Measurements from ENCODE around the gene CBLC.

CBLC gene, protein sequence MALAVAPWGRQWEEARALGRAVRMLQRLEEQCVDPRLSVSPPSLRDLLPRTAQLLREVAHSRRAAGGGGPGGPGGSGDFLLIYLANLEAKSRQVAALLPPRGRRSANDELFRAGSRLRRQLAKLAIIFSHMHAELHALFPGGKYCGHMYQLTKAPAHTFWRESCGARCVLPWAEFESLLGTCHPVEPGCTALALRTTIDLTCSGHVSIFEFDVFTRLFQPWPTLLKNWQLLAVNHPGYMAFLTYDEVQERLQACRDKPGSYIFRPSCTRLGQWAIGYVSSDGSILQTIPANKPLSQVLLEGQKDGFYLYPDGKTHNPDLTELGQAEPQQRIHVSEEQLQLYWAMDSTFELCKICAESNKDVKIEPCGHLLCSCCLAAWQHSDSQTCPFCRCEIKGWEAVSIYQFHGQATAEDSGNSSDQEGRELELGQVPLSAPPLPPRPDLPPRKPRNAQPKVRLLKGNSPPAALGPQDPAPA

DNA sequence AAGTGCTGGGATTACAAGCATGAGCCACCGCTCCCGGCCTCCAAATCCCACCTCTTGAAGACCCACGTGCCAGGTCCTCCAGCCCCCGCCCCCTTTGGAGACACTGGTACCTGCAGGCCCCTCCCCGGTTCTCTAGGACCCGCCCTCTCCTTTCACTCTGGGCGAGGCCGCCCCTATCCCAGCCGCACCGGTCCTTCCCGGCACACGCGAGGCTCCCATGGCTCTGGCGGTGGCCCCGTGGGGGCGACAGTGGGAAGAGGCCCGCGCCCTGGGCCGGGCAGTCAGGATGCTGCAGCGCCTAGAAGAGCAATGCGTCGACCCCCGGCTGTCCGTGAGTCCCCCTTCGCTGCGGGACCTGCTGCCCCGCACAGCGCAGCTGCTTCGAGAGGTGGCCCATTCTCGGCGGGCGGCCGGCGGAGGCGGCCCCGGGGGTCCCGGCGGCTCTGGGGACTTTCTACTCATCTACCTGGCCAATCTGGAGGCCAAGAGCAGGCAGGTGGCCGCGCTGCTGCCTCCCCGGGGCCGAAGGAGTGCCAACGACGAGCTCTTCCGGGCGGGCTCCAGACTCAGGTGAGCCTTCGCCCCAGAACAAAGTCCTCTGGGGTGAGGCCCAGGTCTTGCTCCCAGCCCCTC is at the start of gene CBLC:
Gene CBLC (plus strand): TSS at position 176 of the 633 bp plus-strand sequence. CDS start 42 bp downstream, at position 218.
- H3K4me3 ChIP-seq (ENCODE audit: low read length): peak within 1 kb of the TSS; percentile 61
- H3K9ac ChIP-seq (ENCODE audit: low read length): no peak within 1 kb of the TSS
- H3K27me3 ChIP-seq (ENCODE audit: control insufficient read depth, insufficient read depth, low read length): peaks cover 3% of the 10 kb centered on the region
- no peaks in the 10 kb centered on the region for H3K36me3 ChIP-seq (ENCODE audit: control insufficient read depth, insufficient read depth, low read length)
- H3K27ac ChIP-seq (ENCODE audit: low read depth, low read length): no peak within 1 kb of the TSS
- no peaks in the 10 kb centered on the region for H3K4me1 ChIP-seq (ENCODE audit: control insufficient read depth, insufficient read depth, low read length)

DNA sequence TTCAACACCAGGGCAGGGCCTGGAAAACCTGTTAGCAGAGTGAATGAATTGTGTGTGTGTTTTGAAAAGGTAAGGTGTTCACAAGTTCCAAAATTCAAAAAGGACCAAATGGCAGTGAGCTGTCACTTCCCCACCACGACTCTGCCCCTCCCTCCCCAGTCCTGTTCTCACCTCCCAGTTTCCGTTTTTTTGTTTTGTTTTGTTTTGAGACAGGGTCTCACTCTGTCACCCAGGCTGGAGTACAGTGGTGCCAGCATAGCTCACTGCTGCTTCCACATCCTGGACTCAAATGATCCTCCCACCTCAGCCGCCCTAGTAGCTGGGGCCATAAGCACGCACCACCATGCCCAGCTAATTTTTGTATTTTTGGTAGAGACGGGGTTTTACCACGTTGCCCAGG is 49.5 kb upstream of the CBLC start:
- Histone ChIP-seq H3K9ac (ENCODE audit: low read length) (no peak overlapping the region), H3K36me3 (ENCODE audit: control insufficient read depth, insufficient read depth, low read length) (no peaks in the 10 kb centered on the region), H3K27ac (ENCODE audit: low read depth, low read length) (no peak overlapping the region), H3K27me3 (ENCODE audit: control insufficient read depth, insufficient read depth, low read length) (no peaks in the 10 kb centered on the region), H3K4me1 (ENCODE audit: control insufficient read depth, insufficient read depth, low read length) (peaks cover 3% of the 10 kb centered on the region), H3K4me3 (ENCODE audit: low read length) (no peak overlapping the region)

DNA sequence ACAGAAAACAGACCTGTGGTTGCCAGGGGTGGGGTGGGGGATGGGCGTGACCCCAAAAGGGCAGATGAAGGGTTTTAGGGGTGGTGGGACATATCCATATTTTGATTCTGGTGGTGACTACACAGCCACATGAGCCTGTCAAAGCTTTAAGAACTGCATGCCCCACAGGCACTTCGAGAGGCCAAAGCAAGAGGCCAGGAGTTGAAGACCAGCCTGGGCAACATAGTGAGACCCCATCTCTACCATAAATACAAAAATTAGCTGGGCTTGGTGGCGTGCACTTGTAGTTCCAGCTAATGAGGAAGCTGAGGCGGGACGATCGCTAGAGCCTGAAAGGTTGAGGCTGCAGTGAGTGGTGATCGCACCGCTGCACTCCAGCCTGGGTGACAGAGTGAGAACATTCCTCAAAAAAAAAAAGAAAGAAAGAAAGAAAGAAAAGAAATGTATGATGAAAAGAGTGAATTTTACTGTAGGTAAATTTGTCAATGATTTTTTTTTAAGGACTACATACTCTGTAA is 48.1 kb upstream of the CBLC start:
- no peaks in the 10 kb centered on the region for H3K27me3 ChIP-seq (ENCODE audit: control insufficient read depth, insufficient read depth, low read length)
- no peaks in the 10 kb centered on the region for H3K4me1 ChIP-seq (ENCODE audit: control insufficient read depth, insufficient read depth, low read length)
- H3K36me3 ChIP-seq (ENCODE audit: control insufficient read depth, insufficient read depth, low read length): no peaks in the 10 kb centered on the region
- no peak overlapping the region for H3K4me3 ChIP-seq (ENCODE audit: low read length)
- no peak overlapping the region for H3K27ac ChIP-seq (ENCODE audit: low read depth, low read length)
- no peak overlapping the region for H3K9ac ChIP-seq (ENCODE audit: low read length)

DNA sequence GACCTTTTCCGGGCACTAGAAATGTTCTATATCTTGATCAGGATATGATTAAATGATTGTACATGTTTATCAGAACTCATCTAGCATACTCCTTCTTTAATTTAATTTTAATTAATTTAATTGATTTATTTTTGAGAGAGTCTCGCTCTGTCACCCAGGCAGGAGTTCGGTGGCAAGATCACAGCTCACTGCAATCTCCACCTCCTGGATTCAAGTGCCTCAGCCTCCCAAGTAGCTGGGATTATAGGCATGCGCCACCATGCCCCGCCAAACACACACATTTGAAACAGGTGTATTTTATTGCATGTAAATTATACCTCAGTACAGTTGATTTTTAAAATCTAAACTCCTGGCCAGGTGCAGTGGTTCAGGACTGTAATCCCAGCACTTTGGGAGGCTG is 46.6 kb upstream of the CBLC start:
- H3K36me3 ChIP-seq (ENCODE audit: control insufficient read depth, insufficient read depth, low read length): no peaks in the 10 kb centered on the region
- H3K9ac ChIP-seq (ENCODE audit: low read length): no peak overlapping the region
- H3K27me3 ChIP-seq (ENCODE audit: control insufficient read depth, insufficient read depth, low read length): no peaks in the 10 kb centered on the region
- no peak overlapping the region for H3K4me3 ChIP-seq (ENCODE audit: low read length)
- H3K4me1 ChIP-seq (ENCODE audit: control insufficient read depth, insufficient read depth, low read length): no peaks in the 10 kb centered on the region
- no peak overlapping the region for H3K27ac ChIP-seq (ENCODE audit: low read depth, low read length)

DNA sequence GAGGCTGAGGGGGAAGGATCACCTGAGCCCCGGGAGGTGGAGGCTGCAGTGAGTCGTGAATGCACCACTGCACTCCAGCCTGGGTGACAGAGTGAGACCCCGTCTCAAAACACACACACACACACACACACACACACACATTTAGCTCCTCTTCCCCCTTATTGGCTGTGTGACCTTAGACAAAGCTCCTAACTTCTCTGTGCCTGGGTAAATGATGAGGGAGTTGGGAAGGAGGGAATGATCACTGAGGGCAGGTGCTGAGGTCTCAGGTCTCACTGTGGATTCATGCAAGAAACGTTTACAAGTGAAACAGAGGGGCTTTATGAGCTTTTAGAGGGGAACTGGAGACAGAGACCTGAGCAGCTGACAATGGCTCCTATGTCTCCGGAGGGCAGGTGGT is 46.1 kb upstream of the CBLC start:
- no peaks in the 10 kb centered on the region for H3K36me3 ChIP-seq (ENCODE audit: control insufficient read depth, insufficient read depth, low read length)
- no peaks in the 10 kb centered on the region for H3K27me3 ChIP-seq (ENCODE audit: control insufficient read depth, insufficient read depth, low read length)

DNA sequence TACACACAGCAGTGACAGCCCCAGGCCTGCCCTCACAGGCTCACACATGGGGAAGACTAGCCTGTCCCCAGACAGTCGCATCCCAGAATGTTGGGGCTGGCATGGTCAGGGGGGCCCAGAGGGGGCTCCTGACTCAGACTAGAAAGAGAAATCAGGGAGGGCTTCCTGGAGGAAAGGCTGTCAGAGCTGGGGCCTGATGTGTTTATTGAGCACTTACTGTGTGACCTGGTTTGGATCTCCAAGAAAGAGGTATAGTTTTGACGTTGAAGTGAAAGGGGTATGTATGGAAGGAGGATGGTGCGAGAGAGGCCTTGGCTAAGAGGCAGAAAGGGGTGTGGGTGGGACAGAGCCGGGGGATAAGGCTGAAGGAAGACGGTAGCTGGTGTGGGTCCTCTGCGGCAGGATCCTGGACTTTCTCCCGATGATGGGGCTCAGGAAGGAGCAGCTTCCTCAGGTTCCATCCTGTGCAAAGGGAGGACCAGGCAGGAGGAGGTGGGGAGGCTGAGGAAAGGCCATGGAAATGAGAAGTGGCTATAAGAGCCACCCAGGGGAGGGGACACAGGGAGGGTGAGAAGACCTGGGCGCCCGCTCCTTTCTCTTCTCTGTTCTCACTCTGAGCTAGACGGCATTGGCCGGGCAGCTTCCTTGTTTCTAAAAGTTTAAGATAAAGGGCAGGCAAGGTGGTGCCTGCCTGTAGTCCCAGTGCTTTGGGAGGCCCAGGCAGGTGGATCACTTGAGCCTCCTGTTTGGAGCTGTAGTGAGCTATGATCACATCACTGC is 45.3 kb upstream of the CBLC start:
- H3K27ac ChIP-seq (ENCODE audit: low read depth, low read length): no peak overlapping the region
- no peak overlapping the region for H3K4me3 ChIP-seq (ENCODE audit: low read length)
- H3K9ac ChIP-seq (ENCODE audit: low read length): no peak overlapping the region
- no peaks in the 10 kb centered on the region for H3K27me3 ChIP-seq (ENCODE audit: control insufficient read depth, insufficient read depth, low read length)
- H3K4me1 ChIP-seq (ENCODE audit: control insufficient read depth, insufficient read depth, low read length): no peaks in the 10 kb centered on the region
- H3K36me3 ChIP-seq (ENCODE audit: control insufficient read depth, insufficient read depth, low read length): no peaks in the 10 kb centered on the region

More for the DNA sequence above, 46.1 kb upstream of the CBLC start:
- Histone ChIP-seq H3K27ac (ENCODE audit: low read depth, low read length) (no peak overlapping the region), H3K9ac (ENCODE audit: low read length) (no peak overlapping the region), H3K4me3 (ENCODE audit: low read length) (no peak overlapping the region), H3K4me1 (ENCODE audit: control insufficient read depth, insufficient read depth, low read length) (no peaks in the 10 kb centered on the region)

DNA sequence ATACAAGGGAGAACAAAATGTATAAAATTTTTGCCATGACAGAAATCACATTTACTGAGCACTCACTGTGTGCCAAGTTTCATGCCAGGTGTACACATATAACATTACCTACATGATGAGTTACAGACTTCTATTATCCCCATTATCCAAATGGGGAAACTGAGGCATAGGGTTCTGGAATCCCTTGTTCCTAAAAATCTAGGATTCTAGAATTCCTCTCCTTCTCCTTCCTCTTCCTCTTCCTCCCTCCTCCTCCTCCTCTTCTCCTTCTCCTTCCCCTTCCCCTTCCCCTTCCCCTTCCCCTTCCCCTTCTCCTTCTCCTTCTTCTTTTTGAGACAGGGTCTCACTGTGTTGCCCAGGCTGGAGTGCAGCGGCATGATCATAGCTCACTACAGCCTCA is 43.3 kb upstream of the CBLC start:
- H3K9ac ChIP-seq (ENCODE audit: low read length): no peak overlapping the region

DNA sequence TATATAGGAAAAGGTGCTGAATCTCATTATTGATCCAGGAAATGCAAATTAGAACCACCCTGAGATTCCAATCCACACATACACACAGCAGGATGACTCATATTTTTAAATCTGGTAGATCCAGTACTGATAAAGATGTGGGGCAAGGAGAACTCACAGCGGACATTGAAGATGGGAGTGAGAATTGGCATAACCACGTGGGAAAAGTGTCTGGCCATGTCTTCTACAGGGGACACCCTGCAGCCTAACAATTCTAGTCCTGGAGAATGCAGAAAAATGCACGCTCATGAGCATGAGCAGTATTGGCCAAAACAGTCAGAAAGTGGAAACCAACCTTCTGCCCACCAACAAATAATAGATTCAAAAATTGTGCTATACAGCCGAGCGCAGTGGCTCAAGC is 42.7 kb upstream of the CBLC start:
- Histone ChIP-seq H3K27ac (ENCODE audit: low read depth, low read length) (no peak overlapping the region), H3K4me1 (ENCODE audit: control insufficient read depth, insufficient read depth, low read length) (no peaks in the 10 kb centered on the region), H3K27me3 (ENCODE audit: control insufficient read depth, insufficient read depth, low read length) (no peaks in the 10 kb centered on the region), H3K4me3 (ENCODE audit: low read length) (no peak overlapping the region), H3K9ac (ENCODE audit: low read length) (no peak overlapping the region), H3K36me3 (ENCODE audit: control insufficient read depth, insufficient read depth, low read length) (no peaks in the 10 kb centered on the region)

More for the DNA sequence above, 43.3 kb upstream of the CBLC start:
- Histone ChIP-seq H3K4me1 (ENCODE audit: control insufficient read depth, insufficient read depth, low read length) (no peaks in the 10 kb centered on the region), H3K27me3 (ENCODE audit: control insufficient read depth, insufficient read depth, low read length) (no peaks in the 10 kb centered on the region), H3K4me3 (ENCODE audit: low read length) (no peak overlapping the region), H3K36me3 (ENCODE audit: control insufficient read depth, insufficient read depth, low read length) (no peaks in the 10 kb centered on the region), H3K27ac (ENCODE audit: low read depth, low read length) (no peak overlapping the region)

DNA sequence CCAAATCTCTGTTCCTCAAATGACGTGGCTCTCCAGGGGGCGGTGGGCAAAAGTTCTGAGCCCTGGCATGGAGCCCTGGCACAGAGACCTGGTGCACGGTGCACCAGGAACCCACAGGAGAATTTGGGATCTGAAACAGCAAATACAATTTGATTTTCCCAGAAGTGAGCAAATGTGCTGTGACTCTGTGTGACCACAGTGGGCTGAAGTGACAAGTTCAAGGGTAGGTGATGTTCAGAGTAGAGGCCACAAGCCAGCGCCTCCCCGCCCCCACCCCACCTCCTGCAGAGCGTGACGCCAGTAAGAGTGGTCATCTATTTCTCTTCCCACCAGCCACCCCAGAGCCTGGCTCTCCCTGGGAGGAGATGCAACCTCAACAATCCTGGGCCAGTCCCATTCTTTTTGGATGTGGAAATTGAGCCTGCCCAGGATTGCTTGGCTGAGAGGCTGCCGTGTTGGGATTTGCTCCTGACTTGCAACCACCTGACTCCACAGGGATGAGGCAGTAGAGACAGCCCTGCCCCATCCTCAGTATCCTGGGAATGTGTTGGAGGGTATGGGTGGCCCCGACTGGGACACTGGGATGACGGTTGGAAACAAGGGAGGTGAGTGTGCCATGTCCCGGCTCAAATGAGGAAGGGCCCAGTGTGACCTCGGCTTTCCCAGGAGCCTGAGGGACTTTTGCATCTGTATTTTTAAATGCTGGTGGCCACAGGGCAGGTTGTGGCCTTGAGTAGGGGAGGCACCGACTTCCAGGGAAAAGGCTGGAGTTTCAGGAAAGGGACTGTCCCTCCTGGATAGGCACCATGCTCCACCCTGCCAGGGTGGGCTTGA is 40.2 kb upstream of the CBLC start:
- Histone ChIP-seq H3K9ac (ENCODE audit: low read length) (no peak overlapping the region), H3K27ac (ENCODE audit: low read depth, low read length) (no peak overlapping the region), H3K4me1 (ENCODE audit: control insufficient read depth, insufficient read depth, low read length) (peaks cover 11% of the 10 kb centered on the region), H3K27me3 (ENCODE audit: control insufficient read depth, insufficient read depth, low read length) (no peaks in the 10 kb centered on the region), H3K4me3 (ENCODE audit: low read length) (no peak overlapping the region), H3K36me3 (ENCODE audit: control insufficient read depth, insufficient read depth, low read length) (no peaks in the 10 kb centered on the region)

DNA sequence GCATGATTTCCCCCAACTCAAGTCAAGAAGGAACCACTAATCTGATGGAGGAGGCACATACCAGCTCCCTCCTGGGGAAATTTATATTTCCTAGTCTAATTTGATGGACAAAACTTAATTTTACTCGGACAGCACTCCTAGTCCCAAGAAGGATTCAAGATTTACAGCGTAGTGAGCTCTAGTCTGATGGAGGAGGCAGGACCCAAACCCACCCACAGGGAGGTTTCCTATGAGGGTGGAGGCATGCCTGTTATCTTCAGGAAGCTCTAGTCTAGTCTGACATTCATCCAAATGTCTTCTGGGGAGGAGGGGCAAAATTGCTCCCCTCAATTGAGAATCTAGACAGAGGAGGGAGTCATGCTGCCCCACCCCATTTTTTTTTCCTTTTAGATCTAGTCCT is 39.6 kb upstream of the CBLC start:
- Histone ChIP-seq H3K4me3 (ENCODE audit: low read length) (no peak overlapping the region), H3K27me3 (ENCODE audit: control insufficient read depth, insufficient read depth, low read length) (no peaks in the 10 kb centered on the region), H3K4me1 (ENCODE audit: control insufficient read depth, insufficient read depth, low read length) (peaks cover 16% of the 10 kb centered on the region), H3K9ac (ENCODE audit: low read length) (no peak overlapping the region), H3K36me3 (ENCODE audit: control insufficient read depth, insufficient read depth, low read length) (no peaks in the 10 kb centered on the region), H3K27ac (ENCODE audit: low read depth, low read length) (no peak overlapping the region)

DNA sequence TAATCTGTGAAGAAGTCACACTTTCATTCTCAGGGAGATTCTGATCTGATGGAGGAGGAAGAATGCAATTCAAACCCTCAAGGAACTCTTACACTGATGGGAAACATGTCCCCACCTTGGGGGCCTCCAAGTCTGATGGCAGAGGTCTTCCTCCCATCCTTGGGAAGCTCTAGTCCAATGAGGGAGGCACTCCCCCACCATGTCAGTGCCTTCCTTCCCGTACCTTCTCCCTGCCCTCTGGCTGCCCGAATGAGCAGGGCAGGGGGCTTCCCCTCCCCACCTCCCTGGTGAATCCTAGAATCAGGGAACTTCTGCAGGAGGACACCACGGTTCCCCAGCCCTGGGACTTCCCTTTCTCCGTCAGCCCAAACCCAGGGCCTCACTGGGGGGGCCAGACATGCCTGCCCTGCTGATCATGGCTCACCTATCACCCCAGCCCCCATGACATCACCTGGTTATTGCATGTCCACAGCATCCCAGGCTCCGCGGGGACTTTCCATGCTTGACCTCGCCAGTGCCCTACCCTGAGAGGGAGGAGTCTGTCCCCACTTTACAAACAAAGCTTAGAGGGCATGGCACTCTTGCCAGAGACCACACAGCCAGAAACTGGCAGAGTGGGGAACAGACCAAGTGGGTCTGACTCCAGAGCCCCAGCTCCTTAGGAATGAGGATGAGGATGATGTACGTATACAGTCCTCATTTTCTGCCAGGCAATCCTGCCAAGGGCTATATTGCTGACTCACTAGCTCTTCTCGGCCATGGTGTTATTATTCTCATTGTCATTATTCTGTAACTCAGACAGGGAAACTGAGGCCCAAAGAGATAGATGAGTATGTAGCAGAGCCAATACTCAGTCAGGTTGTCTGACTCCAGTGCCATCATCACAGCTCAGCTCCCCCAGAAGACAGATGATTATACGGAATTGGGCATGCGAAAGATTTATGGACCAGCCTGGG is 38.8 kb upstream of the CBLC start:
- no peak overlapping the region for H3K27ac ChIP-seq (ENCODE audit: low read depth, low read length)
- H3K9ac ChIP-seq (ENCODE audit: low read length): no peak overlapping the region
- H3K4me1 ChIP-seq (ENCODE audit: control insufficient read depth, insufficient read depth, low read length): peaks cover 16% of the 10 kb centered on the region
- no peak overlapping the region for H3K4me3 ChIP-seq (ENCODE audit: low read length)
- H3K27me3 ChIP-seq (ENCODE audit: control insufficient read depth, insufficient read depth, low read length): no peaks in the 10 kb centered on the region
- H3K36me3 ChIP-seq (ENCODE audit: control insufficient read depth, insufficient read depth, low read length): no peaks in the 10 kb centered on the region

Measured in rectal smooth muscle tissue (tissue), 1 donor.